H1 (cell line): ENCODE measurements around the gene PFDN4. TPM values are rescaled to one million over a fixed set of nuclear protein-coding genes. Genes with fewer than 3 reads are reported as not detected.

Experiments
- CREB1 ChIP-seq: IDR thresholded peaks from 2 replicates; pipeline ENCODE4 v1.6.1; 2012; ENCODE audit warnings: inconsistent platforms
- SP2 ChIP-seq: IDR thresholded peaks from 2 replicates; pipeline ENCODE4 v1.6.1; 2012; ENCODE audit warnings: mild to moderate bottlenecking, low read length, inconsistent platforms
- SP4 ChIP-seq: IDR thresholded peaks from 2 replicates; pipeline ENCODE4 v1.6.1; 2012; ENCODE audit warnings: low read length, inconsistent platforms
- polyA plus RNA-seq, 7 experiments: library from polyadenylated mRNA; depleted of rRNA in 3 of 7; stranded (reverse) in 5 of 7; unstranded in 2 of 7; fragments of >200 nt in 5 of 7; fragments of 200-250 nt in 2 of 7; gene quantifications; 1 replicate in 5 of 7; 2 replicates in 1 of 7; 4 replicates in 1 of 7; pipeline versions ENCODE4 v1.2.1 to v1.2.3, GENCODE V29; 2011 to 2013; ENCODE audit warnings: missing spikeins in 2 of 7, mixed read lengths in 2 of 7
- total RNA-seq: library from RNA; stranded (reverse); fragmentation: NEBNext Ultra II Directional; extraction: Animal tissue kit (Norgen Biotek cat#: 25700); gene quantifications from 2 replicates; pipeline ENCODE4 v1.2.1, GENCODE V29; 2021
- TF ChIP-seq, protein P1 (sequence below): IDR thresholded peaks from 2 replicates; pipeline ENCODE4 v1.6.1; 2011; ENCODE audit warnings: low read depth, mild to moderate bottlenecking, low read length; ENCODE audit not compliant: insufficient read depth

PFDN4 gene
- total and polyA plus RNA-seq, 2 of the 8 experiments (the other 6 are each of a cell fraction or from before 2014, with no cell fraction given), result 41.9 to 96.8 TPM

DNA sequence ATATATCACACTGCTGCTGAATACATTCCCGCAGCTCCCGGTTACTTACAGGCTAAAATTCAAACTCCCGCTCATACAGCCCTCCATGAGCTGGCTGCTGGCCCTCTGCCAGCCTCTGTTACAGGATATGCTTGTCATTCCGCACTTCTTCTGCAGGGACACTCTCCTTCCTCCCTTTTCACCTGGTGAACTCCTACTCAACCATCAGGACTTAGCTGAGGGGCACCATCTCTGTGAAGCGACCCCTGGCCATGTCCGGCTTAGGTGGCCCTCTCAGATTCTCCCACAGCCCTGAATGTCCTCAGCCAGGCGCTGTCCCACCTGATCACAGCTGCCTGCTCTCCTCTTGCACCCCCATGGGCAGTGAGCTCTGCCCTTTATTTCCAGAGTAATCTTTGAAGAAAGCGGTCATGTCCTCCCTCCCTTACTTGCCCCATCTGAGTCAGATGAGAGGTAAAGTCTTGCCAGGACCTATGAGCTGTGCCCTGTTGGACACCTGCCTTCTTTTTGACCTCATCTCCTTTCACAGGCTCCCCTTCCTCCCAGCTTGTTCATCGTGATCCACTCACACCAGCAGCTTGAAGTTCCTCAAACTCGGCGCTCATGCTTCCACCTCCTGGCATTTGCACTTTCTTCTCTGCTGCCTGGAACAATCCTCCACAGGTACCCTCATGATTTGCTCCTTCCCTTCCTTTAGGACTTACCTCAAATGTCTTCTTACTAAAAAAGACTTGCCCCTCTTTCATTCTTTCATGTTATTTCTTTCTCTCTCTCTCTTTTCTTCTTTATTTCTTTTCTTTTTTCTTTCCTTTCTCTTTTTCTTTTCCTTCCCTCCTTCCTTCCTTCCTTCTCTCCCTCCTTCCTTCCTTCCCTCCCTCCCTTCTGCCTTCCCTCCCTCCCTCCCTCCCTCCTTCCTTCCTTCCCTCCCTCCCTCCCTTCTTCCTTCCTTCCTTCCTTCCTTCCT, 39.7 kb upstream of the PFDN4 start (continued):
- TF ChIP-seq, protein P1, sequence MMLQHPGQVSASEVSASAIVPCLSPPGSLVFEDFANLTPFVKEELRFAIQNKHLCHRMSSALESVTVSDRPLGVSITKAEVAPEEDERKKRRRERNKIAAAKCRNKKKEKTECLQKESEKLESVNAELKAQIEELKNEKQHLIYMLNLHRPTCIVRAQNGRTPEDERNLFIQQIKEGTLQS, result no peak
- TF ChIP-seq SP4 (no peak), SP2 (no peak), CREB1 (no peak)
